DND-41 (cell line): ENCODE results near the gene XCL1.
"Not testable (repeated sequence)": the region's sequence is repeated elsewhere in the genome, so short reads cannot be mapped to it uniquely, and the experiment has no call there.

Experiments
- ATAC-seq: fragments of 200-7000 bp; cut with Tn5 transposase; 3 replicates; pipeline ENCODE4 v1.9.1; 2021; ENCODE audit warnings: low read depth; ENCODE audit not compliant: insufficient read depth
- DNase-seq: peaks from one replicate; pipeline ENCODE4 v3.0.0-alpha.2; 2020
- H2AFZ ChIP-seq: 2 replicates; pipeline ENCODE4 v1.6.0; 2012; ENCODE audit warnings: low read depth, low read length
- H3K27ac ChIP-seq: 2 replicates; pipeline ENCODE4 v1.5.1; 2012; ENCODE audit warnings: low read length, inconsistent platforms
- H3K27me3 ChIP-seq: fragments of 200-600 bp; sonication (generic); 2 replicates; pipeline ENCODE4 v1.6.0; 2012; ENCODE audit warnings: low read length, mild to moderate bottlenecking, inconsistent platforms; ENCODE audit not compliant: insufficient read depth, poor library complexity
- H3K36me3 ChIP-seq: 2 replicates; pipeline ENCODE4 v1.5.1; 2012; ENCODE audit warnings: low read length, inconsistent platforms; ENCODE audit not compliant: insufficient read depth
- H3K4me1 ChIP-seq: 2 replicates; pipeline ENCODE4 v1.5.1; 2012; ENCODE audit warnings: mild to moderate bottlenecking, low read length; ENCODE audit not compliant: insufficient read depth
- H3K4me2 ChIP-seq: 2 replicates; pipeline ENCODE4 v1.6.0; 2012; ENCODE audit warnings: mild to moderate bottlenecking, moderate library complexity, low read length, inconsistent platforms; ENCODE audit not compliant: insufficient read depth
- H3K4me3 ChIP-seq, 2 experiments: fragments of 200-600 bp in 1 of 2; shearing (Covaris generic) in 1 of 2; 2 replicates each; pipeline ENCODE4 v1.5.1; 2012 to 2016; ENCODE audit warnings: inconsistent platforms in 2 of 2, low read length in 2 of 2, mild to moderate bottlenecking in 2 of 2, low read depth in 1 of 2, moderate library complexity in 1 of 2
- H3K79me2 ChIP-seq: 2 replicates; pipeline ENCODE4 v1.6.0; 2012; ENCODE audit warnings: low read length, inconsistent platforms; ENCODE audit not compliant: insufficient read depth
- H3K9ac ChIP-seq: 2 replicates; pipeline ENCODE4 v1.6.0; 2012; ENCODE audit warnings: low read depth, mild to moderate bottlenecking, inconsistent platforms, low read length, moderate library complexity
- H3K9me3 ChIP-seq: 2 replicates; pipeline ENCODE4 v1.5.1; 2012; ENCODE audit warnings: low read length, moderate library complexity, mild to moderate bottlenecking, inconsistent platforms; ENCODE audit not compliant: insufficient read depth, severe bottlenecking
- H4K20me1 ChIP-seq: 2 replicates; pipeline ENCODE4 v1.6.0; 2012; ENCODE audit warnings: low read length; ENCODE audit not compliant: insufficient read depth
- CTCF ChIP-seq: IDR thresholded peaks from 2 replicates; pipeline ENCODE4 v1.5.1; 2012; ENCODE audit warnings: borderline replicate concordance, low read length, moderate library complexity, mild to moderate bottlenecking; ENCODE audit not compliant: poor library complexity, severe bottlenecking; ENCODE audit errors: extremely low read depth
- EZH2 ChIP-seq: IDR thresholded peaks from 3 replicates; pipeline ENCODE4 v1.6.1; 2012; ENCODE audit warnings: borderline replicate concordance, low read depth, mild to moderate bottlenecking, moderate library complexity, low read length, inconsistent platforms; ENCODE audit not compliant: severe bottlenecking

The XCL1 gene

GRCh38 chr1:168591066-168591465 lies 14.7 kb downstream of the XCL1 start:
- Histone ChIP-seq H3K9ac (no peak overlapping the region), H3K4me1 (no peaks in the 10 kb centered on the region), H3K4me2 (no peak overlapping the region), H4K20me1 (no peaks in the 10 kb centered on the region), H3K9me3 (no peaks in the 10 kb centered on the region), H3K36me3 (no peaks in the 10 kb centered on the region), H3K4me3 (no peak overlapping the region), H2AFZ (no peak overlapping the region), H3K79me2 (no peaks in the 10 kb centered on the region), H3K27ac (no peak overlapping the region), H3K27me3 (no peaks in the 10 kb centered on the region)
- ATAC-seq: no peak
- TF ChIP-seq EZH2: no peak
- TF ChIP-seq CTCF: no peak
- DNase-seq: no peak

GRCh38 chr1:168591641-168592250 lies 15.3 kb downstream of the XCL1 start:
- no peaks in the 10 kb centered on the region for H4K20me1 ChIP-seq
- H3K4me1 ChIP-seq: no peaks in the 10 kb centered on the region
- ATAC-seq (no peak), DNase-seq (no peak)
- no peaks in the 10 kb centered on the region for H3K79me2 ChIP-seq
- H3K4me2 ChIP-seq: no peak overlapping the region
- H2AFZ ChIP-seq: no peak overlapping the region
- no peak overlapping the region for H3K27ac ChIP-seq
- no peaks in the 10 kb centered on the region for H3K27me3 ChIP-seq
- no peak overlapping the region for H3K4me3 ChIP-seq
- TF ChIP-seq EZH2 (no peak), CTCF (no peak)
- no peak overlapping the region for H3K9ac ChIP-seq
- no peaks in the 10 kb centered on the region for H3K9me3 ChIP-seq
- no peaks in the 10 kb centered on the region for H3K36me3 ChIP-seq

GRCh38 chr1:168595403-168595802 lies 19.0 kb downstream of the XCL1 start:
- H3K9me3 ChIP-seq, H3K4me3 ChIP-seq, DNase-seq, H3K27ac ChIP-seq, H2AFZ ChIP-seq, H3K9ac ChIP-seq, H3K27me3 ChIP-seq, H3K79me2 ChIP-seq, H4K20me1 ChIP-seq, H3K36me3 ChIP-seq, ATAC-seq, H3K4me1 ChIP-seq, H3K4me2 ChIP-seq: not testable (repeated sequence)

GRCh38 chr1:168598125-168598524 lies 21.7 kb downstream of the XCL1 start:
- H3K36me3 ChIP-seq: no peaks in the 10 kb centered on the region
- no peak for DNase-seq
- H3K79me2 ChIP-seq: no peaks in the 10 kb centered on the region
- no peak overlapping the region for H3K4me3 ChIP-seq
- no peak overlapping the region for H3K9ac ChIP-seq
- TF ChIP-seq CTCF (no peak), EZH2 (no peak)
- H3K27ac ChIP-seq: no peak overlapping the region
- no peaks in the 10 kb centered on the region for H4K20me1 ChIP-seq
- H2AFZ ChIP-seq: no peak overlapping the region
- H3K4me2 ChIP-seq: no peak overlapping the region
- no peak for ATAC-seq
- no peaks in the 10 kb centered on the region for H3K9me3 ChIP-seq
- no peaks in the 10 kb centered on the region for H3K4me1 ChIP-seq
- H3K27me3 ChIP-seq: no peaks in the 10 kb centered on the region
